MCF 10A (cell line): ENCODE data around the gene FIZ1. TPM values are rescaled to one million over a fixed set of nuclear protein-coding genes. Genes with fewer than 3 reads are reported as not detected.

Source experiments
- BruUV-seq: library from RNA; stranded (reverse); fragments of 400-500 nt; replicated peaks from 2 replicates; lab custom pipeline; 2021; lab: Mats Ljungman, UMichigan
- CTCF ChIA-PET: fragments of 300-600 bp; sonication (Branson Sonifier 250); formaldehyde crosslinking; extraction: SDS; loops from one replicate; lab custom pipeline; 2021; ENCODE audit warnings: antibody characterized with exemption, inconsistent platforms; lab: Yijun Ruan, JAX
- POLR2A ChIA-PET: fragments of 300-600, 350-650 bp; sonication (Branson Sonifier 250); formaldehyde crosslinking; extraction: SDS; loops from one replicate; lab custom pipeline; 2020; ENCODE audit warnings: antibody characterized with exemption, inconsistent platforms; lab: Yijun Ruan, JAX
- DNase-seq: peaks from one replicate; pipeline ENCODE4 v3.0.0-alpha.2; 2018; ENCODE audit not compliant: unreplicated experiment
- H3K27ac Mint-ChIP-seq: one replicate; pipeline ENCODE4 v1.8.0; 2022; ENCODE audit warnings: mild to moderate bottlenecking, low read depth, mixed read lengths; ENCODE audit not compliant: unreplicated experiment
- H3K27me3 Mint-ChIP-seq: one replicate; pipeline ENCODE4 v1.8.0; 2022; ENCODE audit warnings: mixed read lengths; ENCODE audit not compliant: insufficient read depth, unreplicated experiment
- H3K36me3 Mint-ChIP-seq: one replicate; pipeline ENCODE4 v1.8.0; 2022; ENCODE audit warnings: mild to moderate bottlenecking, moderate library complexity, mixed read lengths; ENCODE audit not compliant: insufficient read depth, unreplicated experiment
- H3K4me1 Mint-ChIP-seq: one replicate; pipeline ENCODE4 v1.8.0; 2022; ENCODE audit warnings: mixed read lengths; ENCODE audit not compliant: insufficient read depth, unreplicated experiment
- H3K4me3 Mint-ChIP-seq: one replicate; pipeline ENCODE4 v1.8.0; 2022; ENCODE audit warnings: mild to moderate bottlenecking, moderate library complexity, mixed read lengths; ENCODE audit not compliant: unreplicated experiment
- H3K9me3 Mint-ChIP-seq: one replicate; pipeline ENCODE4 v1.8.0; 2022; ENCODE audit warnings: mixed read lengths; ENCODE audit not compliant: unreplicated experiment
- CTCF ChIP-seq: fragments of 200-600 bp; IDR thresholded peaks from one replicate; pipeline ENCODE4 v1.8.0; 2022; ENCODE audit warnings: antibody characterized with exemption, mild to moderate bottlenecking; ENCODE audit not compliant: unreplicated experiment
- intact Hi-C: fragments of 100-400 bp; cut with micrococcal nuclease; formaldehyde crosslinking; loops from 2 replicates; pipeline ENCODE4 v1.14.1; 2022
- total RNA-seq: library from RNA; stranded (reverse); gene quantifications from 2 replicates; pipeline ENCODE4 v1.2.3, GENCODE V29; 2022

FIZ1 gene
- total RNA-seq, 1 experiment from 2014 or later, result 16.3 TPM

GRCh38 chr19:55597501-55597921 is 1.8 kb downstream of the FIZ1 start:
- Mint-ChIP-seq H3K27me3 (no peaks in the 10 kb centered on the region), H3K27ac (no peak overlapping the region), H3K4me1 (peaks cover 27% of the 10 kb centered on the region), H3K4me3 (no peak overlapping the region), H3K9me3 (no peaks in the 10 kb centered on the region), H3K36me3 (peaks cover 27% of the 10 kb centered on the region)
- BruUV-seq, result no TSS peak
- ChIA-PET CTCF (interaction anchor here (0.6 to 1.0 kb wide), 3 partner anchors 10 to 94 kb away, joined by 3 read pairs; no protein-coding TSS in a partner anchor), POLR2A (interaction anchor here (0.8 to 2.6 kb wide), 3 partner anchors 9 to 46 kb away, joined by 3 to 26 read pairs (median 15); partner anchors contain the start of genes ZNF581 and ZNF784)
- no peak for DNase-seq
- intact Hi-C loops, result no loop called here
- TF ChIP-seq CTCF, result no peak

- H3K36me3 Mint-ChIP-seq, result peaks cover 33% of the 10 kb centered on the region
- no peak overlapping the region for H3K27ac Mint-ChIP-seq
- POLR2A ChIA-PET, result no interaction called here
- H3K4me1 Mint-ChIP-seq, result peaks cover 22% of the 10 kb centered on the region
- no TSS peak for BruUV-seq
- no peaks in the 10 kb centered on the region for H3K9me3 Mint-ChIP-seq
- H3K27me3 Mint-ChIP-seq, result no peaks in the 10 kb centered on the region
- H3K4me3 Mint-ChIP-seq, result no peak overlapping the region
- DNase-seq, result no peak
- intact Hi-C loops, result no loop called here
- CTCF ChIA-PET, result interaction anchor here (1.1 kb wide), 1 partner anchor 8 kb away, joined by 3 read pairs; no protein-coding TSS in a partner anchor
- TF ChIP-seq CTCF, result no peak
Measured at GRCh38 chr19:55596304-55596703, 3.0 kb downstream of the FIZ1 start.

- TF ChIP-seq CTCF, result no peak
- BruUV-seq, result no TSS peak
- intact Hi-C loops, result no loop called here
- POLR2A ChIA-PET, result interaction anchor here (0.6 kb wide), 2 partner anchors 11 to 431 kb away, joined by 3 read pairs; no protein-coding TSS in a partner anchor
- no peak overlapping the region for H3K4me3 Mint-ChIP-seq
- no peak for DNase-seq
- CTCF ChIA-PET, result no interaction called here
- no peak overlapping the region for H3K27ac Mint-ChIP-seq
- H3K36me3 Mint-ChIP-seq, result peaks cover 39% of the 10 kb centered on the region
- H3K4me1 Mint-ChIP-seq, result peaks cover 17% of the 10 kb centered on the region
- H3K27me3 Mint-ChIP-seq, result no peaks in the 10 kb centered on the region
- H3K9me3 Mint-ChIP-seq, result no peaks in the 10 kb centered on the region
Measured at GRCh38 chr19:55594996-55595545, 4.2 kb downstream of the FIZ1 start.

- peaks cover 33% of the 10 kb centered on the region for H3K36me3 Mint-ChIP-seq
- H3K27ac Mint-ChIP-seq, result no peak overlapping the region
- no peak for DNase-seq
- peaks cover 10% of the 10 kb centered on the region for H3K4me1 Mint-ChIP-seq
- intact Hi-C loops, result no loop called here
- no peaks in the 10 kb centered on the region for H3K9me3 Mint-ChIP-seq
- no peak for TF ChIP-seq CTCF
- POLR2A ChIA-PET, result no interaction called here
- BruUV-seq, result no TSS peak
- CTCF ChIA-PET, result interaction anchor here (1.1 kb wide), 1 partner anchor 38 kb away, joined by 4 read pairs; no protein-coding TSS in a partner anchor
- H3K27me3 Mint-ChIP-seq, result no peaks in the 10 kb centered on the region
- H3K4me3 Mint-ChIP-seq, result no peak overlapping the region
Measured at GRCh38 chr19:55593096-55593772, 6.1 kb downstream of the FIZ1 start.
